ENCODE measurements around the gene HSPA5. TPM values are rescaled to one million over a fixed set of nuclear protein-coding genes. Genes with fewer than 3 reads are reported as not detected.
"Not testable (repeated sequence)": the region's sequence is repeated elsewhere in the genome, so short reads cannot be mapped to it uniquely, and the experiment has no call there.

Gene HSPA5
- total and polyA plus RNA-seq, 7 donors, result 15.6 to 208 (median 61.7) TPM

- H3K36me3 ChIP-seq, result peaks cover 23 to 55% (median 31%) of the 10 kb centered on the region in 4 donors
- intact Hi-C loops (cut with DNase I), result no loop called here
- peaks cover 0 to 71% (median 67%) of the 10 kb centered on the region in 4 donors for H3K4me1 ChIP-seq
- H3K27me3 ChIP-seq, result no peaks in the 10 kb centered on the region
- TF ChIP-seq CTCF (IDR thresholded peaks at IDR 0.05), result no peak
- TF ChIP-seq POLR2AphosphoS5 (IDR thresholded peaks at IDR 0.05), result no peak
- no peak for TF ChIP-seq EP300 (IDR thresholded peaks at IDR 0.05)
- TF ChIP-seq POLR2A (IDR thresholded peaks at IDR 0.05), result no peak
- peak overlapping the region in 2 of 4 donors; percentile 99 to 100 for H3K27ac ChIP-seq
- no peak for DNase-seq
- peak overlapping the region in 1 of 4 donors; percentile 90 for H3K4me3 ChIP-seq
- no peaks in the 10 kb centered on the region for H3K9me3 ChIP-seq
- WGBS, 2 donors, result 88 to 90% methylated on average over 14 of the region's 14 CpGs
Observed at GRCh38 chr9:125238915-125239446, 2.2 kb downstream of the HSPA5 start.

GRCh38 chr9:125238127-125238914, 2.8 kb downstream of the HSPA5 start:
- intact Hi-C loops (cut with DNase I), result no loop called here
- Histone ChIP-seq H3K27ac (peak overlapping the region in 2 of 4 donors; percentile 99 to 100), H3K27me3 (no peaks in the 10 kb centered on the region), H3K9me3 (no peaks in the 10 kb centered on the region), H3K36me3 (peaks cover 23 to 56% (median 31%) of the 10 kb centered on the region in 4 donors), H3K4me3 (peak overlapping the region in 1 of 4 donors; percentile 90), H3K4me1 (peaks cover 0 to 75% (median 73%) of the 10 kb centered on the region in 4 donors)
- TF ChIP-seq POLR2A (IDR thresholded peaks at IDR 0.05) (no peak), POLR2AphosphoS5 (IDR thresholded peaks at IDR 0.05) (no peak), EP300 (IDR thresholded peaks at IDR 0.05) (no peak), CTCF (IDR thresholded peaks at IDR 0.05) (no peak)
- 90 to 92% methylated on average over 7 of the region's 7 CpGs for WGBS, 2 donors
- no peak for DNase-seq

- 79 to 84% methylated on average over 5 of the region's 5 CpGs for WGBS, 2 donors
- intact Hi-C loops (cut with DNase I); H3K4me3 ChIP-seq; H3K27me3 ChIP-seq; DNase-seq; H3K9me3 ChIP-seq: not testable (repeated sequence)
- Histone ChIP-seq H3K4me1 (peaks cover 0 to 71% (median 67%) of the 10 kb centered on the region in 4 donors), H3K27ac (peak overlapping the region in 2 of 4 donors; percentile 81 to 89), H3K36me3 (peaks cover 24 to 64% (median 36%) of the 10 kb centered on the region in 4 donors)
Observed at GRCh38 chr9:125236520-125237159, 4.5 kb downstream of the HSPA5 start.

GRCh38 chr9:125235804-125236519, 5.2 kb downstream of the HSPA5 start:
- no peak for DNase-seq
- Histone ChIP-seq H3K4me1 (peaks cover 0 to 71% (median 67%) of the 10 kb centered on the region in 4 donors), H3K36me3 (peaks cover 24 to 70% (median 38%) of the 10 kb centered on the region in 4 donors), H3K4me3 (no peak overlapping the region), H3K27me3 (no peaks in the 10 kb centered on the region), H3K9me3 (no peaks in the 10 kb centered on the region), H3K27ac (peak overlapping the region in 2 of 4 donors; percentile 81 to 89)
- intact Hi-C loops (cut with DNase I), result no loop called here
- TF ChIP-seq EP300 (IDR thresholded peaks at IDR 0.05), result no peak
- no peak for TF ChIP-seq POLR2A (IDR thresholded peaks at IDR 0.05)
- no peak for TF ChIP-seq CTCF (IDR thresholded peaks at IDR 0.05)
- no peak for TF ChIP-seq POLR2AphosphoS5 (IDR thresholded peaks at IDR 0.05)
- 57 to 72% methylated on average over 5 of the region's 5 CpGs for WGBS, 2 donors

GRCh38 chr9:125234099-125234498, 7.0 kb downstream of the HSPA5 start:
- Histone ChIP-seq H3K36me3 (peaks cover 23 to 82% (median 38%) of the 10 kb centered on the region in 4 donors), H3K27ac (peak overlapping the region in 3 of 4 donors; percentile 67 to 89 (median 81)), H3K4me1 (peaks cover 0 to 59% (median 55%) of the 10 kb centered on the region in 4 donors)
- H3K9me3 ChIP-seq; H3K4me3 ChIP-seq; intact Hi-C loops (cut with DNase I); H3K27me3 ChIP-seq; DNase-seq: not testable (repeated sequence)
- WGBS, 2 donors, result 92 to 94% methylated on average over 8 of the region's 8 CpGs

All from sigmoid colon (tissue), 7 donors.